GM23338 (cell line): ENCODE data around the gene RBP2. TPM values are rescaled to one million over a fixed set of nuclear protein-coding genes. Genes with fewer than 3 reads are reported as not detected.

Experiments used
- ATAC-seq: fragments of 200-7000 bp; cut with Tn5 transposase; 3 replicates; pipeline ENCODE4 v1.9.1; 2020
- DNase-seq: peaks from one replicate; pipeline ENCODE4 v3.0.0-alpha.2; 2015; ENCODE audit warnings: low spot score
- H2AFZ ChIP-seq: fragments of 200-600 bp; sonication (generic); 2 replicates; pipeline ENCODE4 v1.8.0; 2016; ENCODE audit warnings: antibody characterized with exemption, mild to moderate bottlenecking, moderate library complexity
- H3F3A ChIP-seq: fragments of 200-600 bp; sonication (generic); replicated peaks from 2 replicates; pipeline ENCODE4 v1.8.0; 2017; ENCODE audit warnings: antibody characterized with exemption, mixed run types, low read depth
- H3K27ac ChIP-seq: fragments of 200-600 bp; sonication (generic); 2 replicates; pipeline ENCODE4 v1.6.1; 2016; ENCODE audit warnings: low read depth
- H3K27me3 ChIP-seq: fragments of 200-600 bp; sonication (generic); 2 replicates; pipeline ENCODE4 v1.8.0; 2016; ENCODE audit warnings: mild to moderate bottlenecking, mixed run types, moderate library complexity; ENCODE audit not compliant: insufficient read depth
- H3K36me3 ChIP-seq: fragments of 200-600 bp; sonication (generic); 2 replicates; pipeline ENCODE4 v1.8.0; 2016; ENCODE audit warnings: mild to moderate bottlenecking; ENCODE audit not compliant: insufficient read depth
- H3K4me1 ChIP-seq: fragments of 200-600 bp; sonication (generic); 2 replicates; pipeline ENCODE4 v1.8.0; 2016; ENCODE audit warnings: mild to moderate bottlenecking, moderate library complexity; ENCODE audit not compliant: insufficient read depth
- H3K4me2 ChIP-seq: fragments of 200-600 bp; sonication (generic); 2 replicates; pipeline ENCODE4 v1.7.1; 2017; ENCODE audit warnings: mixed run types
- H3K4me3 ChIP-seq: fragments of 200-600 bp; sonication (generic); 2 replicates; pipeline ENCODE4 v1.6.1; 2016; ENCODE audit warnings: mixed run types
- H3K79me2 ChIP-seq: fragments of 200-600 bp; sonication (generic); replicated peaks from 2 replicates; pipeline ENCODE4 v1.8.0; 2017; ENCODE audit warnings: mild to moderate bottlenecking; ENCODE audit not compliant: insufficient read depth
- H3K9me2 ChIP-seq: fragments of 200-600 bp; sonication (generic); 2 replicates; pipeline ENCODE4 v1.8.0; 2017; ENCODE audit not compliant: insufficient read depth
- H4K20me1 ChIP-seq: fragments of 200-600 bp; sonication (generic); replicated peaks from 2 replicates; pipeline ENCODE4 v1.8.0; 2017; ENCODE audit warnings: mild to moderate bottlenecking; ENCODE audit not compliant: insufficient read depth
- H3K27ac Mint-ChIP-seq: 2 replicates; pipeline ENCODE4 v1.8.0; 2020; ENCODE audit warnings: inconsistent platforms, mild to moderate bottlenecking, moderate library complexity, mixed read lengths
- H3K27me3 Mint-ChIP-seq: 3 replicates; pipeline ENCODE4 v1.8.0; 2022; ENCODE audit warnings: low read depth, mild to moderate bottlenecking, moderate library complexity, mixed read lengths, inconsistent platforms; ENCODE audit not compliant: insufficient read depth, poor library complexity
- H3K36me3 Mint-ChIP-seq: 3 replicates; pipeline ENCODE4 v1.8.0; 2021; ENCODE audit warnings: low read depth, mild to moderate bottlenecking, inconsistent platforms, moderate library complexity, mixed read lengths
- H3K4me1 Mint-ChIP-seq: 3 replicates; pipeline ENCODE4 v1.8.0; 2020; ENCODE audit warnings: mild to moderate bottlenecking, inconsistent platforms, mixed read lengths
- H3K4me3 Mint-ChIP-seq: 3 replicates; pipeline ENCODE4 v1.8.0; 2021; ENCODE audit warnings: moderate library complexity, mild to moderate bottlenecking, inconsistent platforms, mixed read lengths
- H3K9me3 Mint-ChIP-seq: 3 replicates; pipeline ENCODE4 v1.8.0; 2020; ENCODE audit warnings: moderate library complexity, mild to moderate bottlenecking, inconsistent platforms, mixed read lengths
- CREB1 ChIP-seq: fragments of 250-450 bp; sonication (Bioruptor Pico); IDR thresholded peaks from 2 replicates; pipeline ENCODE4 v1.5.0; 2020; ENCODE audit warnings: low read depth, mild to moderate bottlenecking, moderate library complexity
- CTCF ChIP-seq, 2 experiments: fragments of 200-600 bp in 1 of 2; sonication (generic) in 1 of 2; conservative IDR thresholded peaks; 2 replicates each; pipeline versions ENCODE4 v1.5.1 to v1.6.1; 2016 to 2017; ENCODE audit warnings: antibody characterized with exemption in 2 of 2, low read depth in 2 of 2, mild to moderate bottlenecking in 2 of 2, moderate library complexity in 1 of 2
- ETS1 ChIP-seq: IDR thresholded peaks from 2 replicates; pipeline ENCODE4 v1.6.1; 2016; ENCODE audit warnings: antibody characterized with exemption
- EZH2 ChIP-seq: fragments of 200-600 bp; sonication (generic); IDR thresholded peaks from one replicate; pipeline ENCODE4 v1.8.0; 2017; ENCODE audit warnings: antibody characterized with exemption, mild to moderate bottlenecking, low read depth; ENCODE audit not compliant: unreplicated experiment
- EZH2phosphoT487 ChIP-seq: fragments of 200-600 bp; sonication (generic); IDR thresholded peaks from one replicate; pipeline ENCODE4 v1.8.1; 2018; ENCODE audit warnings: antibody characterized with exemption; ENCODE audit not compliant: unreplicated experiment
- JUNB ChIP-seq: IDR thresholded peaks from one replicate; pipeline ENCODE4 v1.6.1; 2016; ENCODE audit warnings: antibody characterized with exemption; ENCODE audit not compliant: unreplicated experiment
- NANOG ChIP-seq: IDR thresholded peaks from 2 replicates; pipeline ENCODE4 v1.6.1; 2016; ENCODE audit warnings: antibody characterized with exemption, borderline replicate concordance
- POLR2AphosphoS5 ChIP-seq: IDR thresholded peaks from 2 replicates; pipeline ENCODE4 v1.6.1; 2016; ENCODE audit warnings: antibody characterized with exemption, low read depth
- REST ChIP-seq: IDR thresholded peaks from one replicate; pipeline ENCODE4 v1.6.1; 2018; ENCODE audit warnings: antibody characterized with exemption; ENCODE audit not compliant: unreplicated experiment
- STAT1 ChIP-seq: IDR thresholded peaks from one replicate; pipeline ENCODE4 v1.6.1; 2016; ENCODE audit warnings: antibody characterized with exemption; ENCODE audit not compliant: unreplicated experiment
- ZNF114 ChIP-seq: fragments of 250-450 bp; sonication (Bioruptor Pico); IDR thresholded peaks from 2 replicates; pipeline ENCODE4 v1.5.0; 2020; ENCODE audit warnings: mild to moderate bottlenecking, moderate library complexity
- ZNF331 ChIP-seq: fragments of 250-450 bp; sonication (Bioruptor Pico); IDR thresholded peaks from 2 replicates; pipeline ENCODE4 v1.5.0; 2020; ENCODE audit warnings: low read depth, mild to moderate bottlenecking, moderate library complexity
- ZNF462 ChIP-seq: fragments of 250-450 bp; sonication (Bioruptor Pico); IDR thresholded peaks from 2 replicates; pipeline ENCODE4 v1.5.0; 2020; ENCODE audit warnings: mild to moderate bottlenecking, moderate library complexity
- polyA plus RNA-seq: library from polyadenylated mRNA; unstranded; fragments of >200 nt; fragmentation: Nextera tagmentation; extraction: Ambion mirVana; gene quantifications from 2 replicates; pipeline ENCODE4 v1.2.1, GENCODE V29; 2016
- total RNA-seq: library from RNA; depleted of rRNA; stranded (reverse); fragments of >200 nt; shearing (Covaris generic); gene quantifications from 2 replicates; pipeline ENCODE4 v1.2.3, GENCODE V29; 2014

The RBP2 gene
- total and polyA plus RNA-seq, 2 experiments from 2014 or later, result not detected

- TF ChIP-seq EZH2phosphoT487 (no peak), REST (no peak), ZNF331 (CRISPR knock-in tag) (no peak), ZNF114 (CRISPR knock-in tag) (no peak), ETS1 (no peak), POLR2AphosphoS5 (no peak), ZNF462 (no peak), CREB1 (no peak), EZH2 (no peak), JUNB (no peak), CTCF (conservative IDR thresholded peaks at IDR 0.05; ENCODE audit: low read depth in 2 of 2) (no peak), NANOG (no peak), STAT1 (no peak)
- Mint-ChIP-seq H3K36me3 (no peaks in the 10 kb centered on the region), H3K9me3 (no peaks in the 10 kb centered on the region), H3K27me3 (no peaks in the 10 kb centered on the region), H3K4me3 (no peak overlapping the region), H3K27ac (no peak overlapping the region), H3K4me1 (peaks cover 7% of the 10 kb centered on the region; the same call in 1 of the 3 replicates)
- Histone ChIP-seq H3K4me3 (no peak overlapping the region), H3K9me2 (no peaks in the 10 kb centered on the region), H3F3A (no peaks in the 10 kb centered on the region), H3K36me3 (no peaks in the 10 kb centered on the region), H3K27me3 (no peaks in the 10 kb centered on the region), H2AFZ (no peak overlapping the region), H4K20me1 (no peaks in the 10 kb centered on the region), H3K27ac (no peak overlapping the region), H3K4me1 (no peaks in the 10 kb centered on the region; the same call in 1 of the 2 replicates), H3K4me2 (no peak overlapping the region), H3K79me2 (no peaks in the 10 kb centered on the region)
- DNase-seq (no peak), ATAC-seq (no peak)
Measured at GRCh38 chr3:139433089-139433488, 43.2 kb downstream of the RBP2 start.
